Fibroblast of skin of back (primary cell): Measurements from ENCODE around the gene CFAP65.

Source experiments
- DNase-seq: peaks from one replicate; pipeline ENCODE4 v3.0.0-alpha.2; 2013

The CFAP65 gene

DNA sequence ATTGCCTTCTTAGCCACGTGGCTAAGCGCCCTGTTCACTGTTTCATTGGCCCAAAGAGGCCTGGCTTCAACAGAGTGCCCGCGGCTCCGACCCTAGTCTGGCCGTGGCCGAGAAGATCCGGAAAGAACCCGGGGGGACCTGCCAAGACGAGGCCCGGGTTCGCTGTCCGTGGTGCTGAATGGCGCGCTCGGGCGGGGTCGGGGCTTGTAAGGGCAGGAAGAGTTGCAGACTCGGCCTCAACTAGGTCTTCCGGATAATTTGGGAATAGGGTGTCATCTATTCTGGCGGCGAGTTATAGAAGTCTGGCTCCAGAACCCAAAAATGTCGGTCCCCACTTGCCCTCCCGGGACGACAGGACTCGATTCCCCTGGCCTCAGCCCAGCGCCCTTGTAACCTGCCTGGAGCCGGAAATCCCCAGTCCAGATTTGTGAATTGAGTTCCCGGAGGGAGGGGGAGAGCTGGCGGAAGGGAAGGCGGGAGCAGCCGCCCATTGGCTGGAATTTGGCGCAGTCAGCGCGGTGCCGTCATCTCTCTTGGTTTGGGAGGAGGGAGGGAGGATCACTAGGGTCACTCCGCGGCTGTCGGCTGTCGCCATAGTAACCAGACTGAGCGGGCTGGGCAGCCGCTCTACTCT is 78.3 kb downstream of the CFAP65 start:
- peak; percentile 44 for DNase-seq

DNA sequence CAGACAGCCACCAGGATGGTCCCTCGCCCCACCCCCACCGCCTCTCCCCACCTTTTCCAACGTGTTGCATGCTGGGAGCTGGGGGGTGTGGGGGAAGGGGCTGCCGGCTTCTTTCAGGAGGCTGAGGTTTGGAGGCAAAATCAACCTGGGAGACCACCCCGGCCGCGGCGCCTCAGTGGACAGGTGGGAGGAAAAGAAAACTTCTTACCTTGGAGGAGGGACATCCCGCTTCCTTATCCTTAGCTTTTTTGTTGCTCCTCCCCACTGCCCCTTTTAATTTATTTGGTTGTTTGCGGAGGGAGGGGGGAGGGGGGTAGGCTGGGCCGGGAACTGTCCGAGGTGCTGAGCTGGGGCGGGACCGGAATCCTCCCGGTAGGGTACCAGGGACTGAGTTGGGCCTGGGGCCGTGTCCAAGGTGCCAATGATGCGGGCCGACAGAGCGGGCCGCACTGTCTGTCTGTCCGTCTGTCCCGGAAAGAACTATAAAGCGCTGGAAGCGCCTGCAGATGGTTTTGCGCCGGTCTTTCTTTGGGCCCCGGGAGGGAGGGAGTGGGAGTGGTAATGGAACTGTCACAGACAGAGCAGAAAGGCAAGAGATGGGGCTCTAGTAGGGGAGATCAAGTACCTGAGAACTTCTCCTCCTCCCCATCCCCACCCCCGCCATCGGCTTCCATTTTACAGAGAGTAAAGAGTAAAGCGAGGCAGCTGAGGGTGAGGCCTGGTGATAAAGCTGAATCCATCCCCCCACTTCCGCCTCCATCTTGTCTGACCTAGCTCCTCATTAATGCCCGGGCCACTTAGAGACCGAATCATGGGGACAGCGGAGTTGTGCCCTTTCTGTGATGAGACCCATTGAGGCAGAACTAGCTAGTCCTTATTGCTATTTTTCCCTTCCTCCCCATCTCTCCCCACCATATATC is 79.4 kb downstream of the CFAP65 start:
- DNase-seq: no peak

DNA sequence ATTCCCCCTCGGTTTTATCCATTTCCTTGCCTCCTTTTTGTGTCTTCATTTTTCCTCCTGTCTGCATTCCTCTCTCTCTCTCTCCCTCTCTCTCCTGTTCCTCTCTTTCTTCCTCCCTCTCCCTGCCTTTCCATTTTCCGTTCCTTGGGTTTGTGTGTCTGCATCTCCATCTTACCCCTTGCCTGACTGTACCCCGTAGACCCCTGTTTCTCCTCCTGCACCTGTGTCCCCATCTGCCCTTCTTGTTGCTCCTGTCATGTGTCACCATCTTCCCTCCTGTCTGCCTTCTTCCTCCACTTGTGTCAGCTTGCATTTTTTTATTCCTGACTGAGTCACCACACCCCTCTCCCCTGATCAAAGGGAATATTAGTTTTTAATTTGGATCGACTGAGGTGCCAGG is 80.1 kb downstream of the CFAP65 start:
- no peak for DNase-seq

DNA sequence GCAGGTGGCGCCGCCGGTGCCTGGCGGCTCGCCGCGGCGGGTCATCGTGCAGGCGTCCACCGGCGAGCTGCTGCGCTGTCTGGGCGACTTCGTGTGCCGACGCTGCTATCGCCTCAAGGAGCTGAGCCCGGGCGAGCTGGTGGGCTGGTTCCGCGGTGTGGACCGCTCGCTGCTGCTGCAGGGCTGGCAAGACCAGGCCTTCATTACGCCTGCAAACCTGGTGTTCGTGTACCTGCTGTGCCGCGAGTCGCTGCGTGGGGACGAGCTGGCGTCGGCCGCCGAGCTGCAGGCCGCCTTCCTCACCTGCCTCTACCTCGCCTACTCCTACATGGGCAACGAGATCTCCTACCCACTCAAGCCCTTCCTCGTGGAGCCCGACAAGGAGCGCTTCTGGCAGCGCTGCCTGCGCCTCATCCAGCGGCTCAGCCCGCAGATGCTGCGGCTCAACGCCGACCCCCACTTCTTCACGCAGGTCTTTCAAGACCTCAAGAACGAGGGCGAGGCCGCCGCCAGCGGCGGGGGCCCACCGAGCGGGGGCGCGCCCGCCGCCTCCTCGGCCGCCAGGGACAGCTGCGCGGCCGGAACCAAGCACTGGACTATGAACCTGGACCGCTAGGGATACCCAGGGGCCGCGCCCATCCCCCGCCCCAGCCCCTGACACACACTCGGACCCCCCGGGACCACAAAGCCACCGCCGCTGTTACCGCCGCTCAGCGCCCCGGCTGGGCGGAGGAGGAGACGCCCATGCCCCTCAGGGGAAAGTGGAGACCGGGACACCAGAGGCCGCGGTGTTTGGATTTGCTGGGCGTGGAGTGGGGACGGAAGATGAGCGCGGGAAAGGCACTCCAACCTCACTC is 80.8 kb downstream of the CFAP65 start:
- no peak for DNase-seq

DNA sequence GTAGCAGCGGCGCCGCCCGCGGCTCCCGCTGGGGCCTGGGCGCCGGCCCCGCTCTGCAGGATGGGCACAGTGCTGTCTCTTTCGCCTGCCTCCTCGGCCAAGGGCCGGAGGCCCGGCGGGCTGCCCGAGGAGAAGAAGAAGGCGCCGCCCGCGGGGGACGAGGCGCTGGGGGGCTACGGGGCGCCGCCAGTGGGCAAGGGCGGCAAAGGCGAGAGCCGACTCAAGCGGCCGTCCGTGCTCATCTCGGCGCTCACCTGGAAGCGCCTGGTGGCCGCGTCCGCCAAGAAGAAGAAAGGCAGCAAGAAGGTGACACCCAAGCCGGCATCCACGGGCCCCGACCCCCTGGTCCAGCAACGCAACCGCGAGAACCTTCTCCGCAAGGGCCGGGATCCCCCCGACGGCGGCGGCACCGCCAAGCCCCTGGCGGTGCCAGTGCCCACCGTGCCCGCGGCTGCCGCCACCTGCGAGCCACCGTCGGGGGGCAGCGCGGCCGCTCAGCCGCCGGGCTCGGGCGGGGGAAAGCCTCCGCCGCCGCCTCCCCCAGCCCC is 81.5 kb downstream of the CFAP65 start:
- DNase-seq: no peak

DNA sequence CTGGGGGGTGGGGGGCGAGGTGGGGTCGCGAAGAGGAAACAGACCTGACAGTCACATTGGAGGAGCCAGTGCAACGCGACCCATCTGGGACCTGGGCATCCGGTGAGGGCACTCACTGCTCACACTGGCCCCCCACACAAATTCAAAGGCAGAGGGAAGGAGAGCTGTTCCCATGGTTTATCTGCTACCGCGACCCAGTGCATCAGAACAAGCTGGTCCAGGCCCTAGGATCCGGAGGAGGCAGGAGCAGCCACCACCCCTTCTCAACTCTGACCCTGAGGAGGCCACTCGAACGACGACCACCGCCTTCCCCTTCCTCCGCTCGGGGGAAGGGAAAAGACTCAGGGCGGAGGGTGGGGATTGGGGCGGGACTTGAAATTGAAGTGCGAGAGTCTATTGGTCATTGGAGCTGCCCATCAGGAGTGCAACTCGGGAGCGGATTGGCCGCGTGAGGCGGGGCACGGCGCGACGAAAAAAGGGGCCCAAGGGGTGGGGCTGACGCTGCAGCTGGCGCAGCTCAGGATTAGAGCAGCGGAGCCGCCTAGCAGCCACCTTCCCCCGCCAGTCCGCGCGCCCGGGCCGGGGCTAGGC is 82.1 kb downstream of the CFAP65 start, which contains the start of gene CDK5R2:
TSS of gene CDK5R2 (plus strand) at position 526 of the 591 bp plus-strand sequence. CDS start 155 bp downstream, outside the sequence.
- DNase-seq: peak; percentile 70

DNA sequence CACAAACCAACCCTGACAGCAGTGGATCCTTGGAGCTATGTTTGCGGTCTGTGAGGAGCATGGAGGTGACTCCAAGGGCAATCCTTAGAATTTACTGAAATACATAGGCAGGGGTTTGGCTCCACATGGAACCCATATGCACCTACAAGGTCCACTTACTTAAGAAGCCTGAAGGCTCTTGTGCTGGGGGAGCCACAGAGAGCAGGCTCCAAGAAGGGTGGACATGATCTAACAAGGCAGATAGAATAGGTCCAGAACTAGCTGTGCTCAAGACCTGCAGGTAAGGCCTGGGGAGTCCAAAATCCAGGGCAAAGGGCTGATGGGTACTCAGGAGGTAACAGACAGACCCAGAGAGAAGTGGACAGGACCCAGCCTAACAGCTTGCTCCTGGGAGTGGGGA is 83.0 kb downstream of the CFAP65 start:
- DNase-seq: no peak

DNA sequence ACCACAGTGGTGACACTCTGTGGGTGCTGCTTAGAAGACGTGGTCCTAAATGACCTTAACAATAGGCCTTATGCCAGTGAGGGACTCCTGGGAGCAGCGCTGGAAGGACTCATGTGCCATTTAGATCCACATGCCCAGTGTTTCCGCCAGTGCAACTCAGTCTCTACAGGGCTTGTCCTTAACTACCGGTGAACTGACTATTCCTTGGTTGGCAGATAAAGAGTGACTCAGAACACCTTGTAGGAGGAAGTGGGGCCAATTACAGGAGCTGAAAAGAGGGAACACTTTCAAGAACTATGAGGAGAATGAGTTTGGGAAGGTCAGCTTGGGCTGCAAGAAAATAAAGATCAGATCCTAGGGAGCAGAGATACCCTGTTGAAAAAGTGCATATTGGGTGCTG is 83.6 kb downstream of the CFAP65 start:
- no peak for DNase-seq

DNA sequence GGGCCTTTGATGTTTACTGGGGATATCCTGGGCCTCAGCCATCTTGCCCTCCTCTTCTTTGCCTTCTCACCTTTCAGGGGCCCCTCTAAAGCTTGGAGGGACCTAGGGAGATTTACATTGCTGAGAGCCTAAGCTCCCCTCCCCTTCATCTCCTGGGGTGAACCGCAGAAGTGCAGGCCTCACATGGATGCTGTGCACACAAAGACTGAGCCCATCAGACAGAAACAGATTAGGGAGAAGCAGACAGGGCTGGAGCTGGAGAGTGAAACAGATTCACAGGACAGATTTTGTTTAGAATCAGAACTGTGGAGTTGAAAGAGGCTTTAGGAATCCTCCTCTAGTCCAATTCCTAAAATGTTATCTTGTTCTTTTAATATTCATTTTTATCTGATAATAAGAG is 85.3 kb downstream of the CFAP65 start:
- DNase-seq: no peak

DNA sequence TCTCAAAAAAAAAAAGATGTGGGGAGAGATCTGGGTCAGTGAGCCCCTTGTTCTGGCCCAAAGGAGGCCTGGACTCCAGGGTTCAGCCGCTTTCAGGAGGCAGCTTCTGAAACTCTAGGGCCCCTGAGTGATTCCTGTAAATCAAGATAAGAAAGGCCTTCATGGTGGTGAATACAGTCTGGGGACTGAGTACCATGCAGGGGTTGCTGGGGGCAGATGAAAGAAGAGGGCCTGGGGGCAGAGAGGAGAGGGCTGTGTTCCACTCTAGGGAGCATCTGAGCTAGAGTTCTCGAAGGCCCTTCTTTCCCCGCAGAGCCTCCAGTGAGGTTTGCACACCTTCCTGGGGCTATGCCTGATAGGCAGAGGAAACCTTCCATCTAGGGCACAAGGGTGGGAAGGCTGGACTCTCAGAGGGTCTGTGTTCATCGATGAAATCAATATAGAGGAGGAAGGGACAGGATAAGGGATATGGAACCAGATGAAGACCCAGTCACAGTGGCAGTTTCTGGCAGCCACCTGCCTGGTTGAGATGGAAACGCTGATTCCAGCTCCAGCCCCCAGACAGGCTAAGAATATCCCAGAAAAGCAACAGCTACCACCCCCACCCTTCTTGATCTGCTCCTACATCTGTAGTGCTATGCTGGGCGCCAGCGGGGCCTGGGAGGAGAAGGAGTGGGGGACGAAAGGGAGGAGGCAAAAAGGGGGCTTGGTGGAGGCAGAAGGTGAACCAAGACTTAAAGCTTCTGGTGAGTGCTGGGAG is 86.6 kb downstream of the CFAP65 start:
- no peak for DNase-seq

DNA sequence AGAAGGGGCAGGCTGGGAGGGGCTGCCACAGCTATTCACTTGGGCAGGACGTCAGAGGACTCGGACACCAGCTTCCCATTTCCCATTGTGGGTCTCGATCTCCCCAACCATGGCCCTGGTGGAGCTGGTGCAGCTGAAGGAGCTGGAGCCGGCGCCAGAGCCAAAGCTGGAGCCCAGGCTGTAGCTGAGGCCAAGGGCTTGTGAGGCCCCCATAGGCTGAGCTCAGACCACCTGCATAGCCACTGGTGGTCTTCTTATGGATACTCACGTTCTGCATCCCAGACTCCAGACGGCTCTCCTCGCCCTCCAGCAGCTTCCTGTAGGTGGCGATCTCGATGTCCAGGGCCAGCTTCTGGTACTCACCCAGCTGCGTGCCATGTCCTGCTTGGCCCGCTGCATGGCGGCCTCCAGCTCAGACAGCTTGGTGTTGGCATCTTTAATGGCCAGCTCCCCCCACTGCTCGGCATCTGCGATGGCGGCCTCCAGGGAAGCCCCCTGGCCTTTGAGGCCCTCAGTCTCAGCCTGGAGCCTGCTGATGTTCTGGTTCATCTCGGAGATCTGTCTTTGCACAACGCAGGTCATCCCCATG is 87.9 kb downstream of the CFAP65 start:
- DNase-seq: no peak
